Endothelial cell of umbilical vein (primary cell): ENCODE measurements around the gene ZC3HAV1.

Experiments used
- POLR2A ChIP-seq: IDR thresholded peaks from 2 replicates; pipeline ENCODE4 v1.6.1; 2012; ENCODE audit warnings: low read depth, mild to moderate bottlenecking, control low read depth, low read length
- TF ChIP-seq, protein P1 (sequence below), 2 donors: IDR thresholded peaks; 1 replicate in 1 of 2; 2 replicates in 1 of 2; pipeline ENCODE4 v1.5.1; 2011; ENCODE audit warnings: low read length in 2 of 2, mild to moderate bottlenecking in 2 of 2, moderate library complexity in 2 of 2, control low read depth in 1 of 2, inconsistent platforms in 1 of 2, low read depth in 1 of 2; ENCODE audit not compliant: insufficient read depth in 1 of 2; ENCODE audit errors: extremely low read depth in 1 of 2
- TF ChIP-seq, protein P2 (sequence below): IDR thresholded peaks from 2 replicates; pipeline ENCODE4 v1.6.1; 2011; ENCODE audit not compliant: insufficient read depth, insufficient read length

DNA sequence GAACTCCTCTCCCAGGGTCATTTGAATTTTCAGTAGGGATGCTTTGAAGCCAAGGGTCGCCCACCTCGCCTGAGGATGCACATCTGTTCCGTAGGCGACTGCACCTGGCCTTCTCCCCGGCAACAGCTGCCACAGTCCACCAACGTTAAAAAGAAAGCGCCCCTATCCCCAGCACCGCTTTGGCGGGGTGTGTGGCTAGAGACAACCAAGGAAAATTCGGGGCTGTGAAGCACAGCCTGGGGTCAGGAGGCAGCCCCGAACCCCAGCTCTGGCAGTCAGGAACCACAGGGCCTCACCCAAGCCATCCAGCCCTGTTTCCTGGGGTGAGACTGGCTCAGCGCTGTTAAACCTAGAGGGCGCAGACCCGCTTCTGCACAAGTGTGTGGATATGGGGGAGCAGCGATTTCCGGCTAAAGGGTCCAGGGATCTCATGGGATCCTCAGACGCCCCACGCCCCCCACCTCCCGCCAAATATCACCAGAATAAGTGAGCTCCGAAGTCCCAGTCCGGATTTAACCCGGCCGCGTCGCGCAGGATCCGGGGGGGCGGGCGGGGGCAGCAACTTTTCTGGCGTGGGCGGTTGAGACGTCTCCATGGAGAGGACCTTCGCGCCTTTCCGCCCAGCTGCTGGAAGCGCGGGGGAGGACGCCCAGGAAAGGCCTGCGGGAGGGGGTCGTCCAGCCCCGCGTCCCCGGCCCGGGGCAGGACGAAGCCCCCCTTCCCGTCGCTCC lies 74.5 kb downstream of the ZC3HAV1 start:
- TF ChIP-seq, protein P1, sequence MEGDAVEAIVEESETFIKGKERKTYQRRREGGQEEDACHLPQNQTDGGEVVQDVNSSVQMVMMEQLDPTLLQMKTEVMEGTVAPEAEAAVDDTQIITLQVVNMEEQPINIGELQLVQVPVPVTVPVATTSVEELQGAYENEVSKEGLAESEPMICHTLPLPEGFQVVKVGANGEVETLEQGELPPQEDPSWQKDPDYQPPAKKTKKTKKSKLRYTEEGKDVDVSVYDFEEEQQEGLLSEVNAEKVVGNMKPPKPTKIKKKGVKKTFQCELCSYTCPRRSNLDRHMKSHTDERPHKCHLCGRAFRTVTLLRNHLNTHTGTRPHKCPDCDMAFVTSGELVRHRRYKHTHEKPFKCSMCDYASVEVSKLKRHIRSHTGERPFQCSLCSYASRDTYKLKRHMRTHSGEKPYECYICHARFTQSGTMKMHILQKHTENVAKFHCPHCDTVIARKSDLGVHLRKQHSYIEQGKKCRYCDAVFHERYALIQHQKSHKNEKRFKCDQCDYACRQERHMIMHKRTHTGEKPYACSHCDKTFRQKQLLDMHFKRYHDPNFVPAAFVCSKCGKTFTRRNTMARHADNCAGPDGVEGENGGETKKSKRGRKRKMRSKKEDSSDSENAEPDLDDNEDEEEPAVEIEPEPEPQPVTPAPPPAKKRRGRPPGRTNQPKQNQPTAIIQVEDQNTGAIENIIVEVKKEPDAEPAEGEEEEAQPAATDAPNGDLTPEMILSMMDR (IDR thresholded peaks at IDR 0.05; ENCODE audit: extremely low read depth in 1 of 2, insufficient read depth in 1 of 2, low read depth in 1 of 2, low read length in 2 of 2): no peak
- TF ChIP-seq, protein P2, sequence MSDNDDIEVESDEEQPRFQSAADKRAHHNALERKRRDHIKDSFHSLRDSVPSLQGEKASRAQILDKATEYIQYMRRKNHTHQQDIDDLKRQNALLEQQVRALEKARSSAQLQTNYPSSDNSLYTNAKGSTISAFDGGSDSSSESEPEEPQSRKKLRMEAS: no peak
- no peak for TF ChIP-seq POLR2A
